Adrenal gland (tissue), 5 donors: ENCODE data around the gene ALG6.
"Not testable (repeated sequence)": the region's sequence is repeated elsewhere in the genome, so short reads cannot be mapped to it uniquely, and the experiment has no call there.

ENCODE experiments used
- POLR2A ChIP-seq, 2 donors: fragments of 450-650 bp; IDR thresholded peaks; one replicate each; pipeline ENCODE4 v1.6.1; 2017; ENCODE audit warnings: antibody characterized with exemption in 2 of 2, mild to moderate bottlenecking in 2 of 2, moderate library complexity in 1 of 2
- TF ChIP-seq, protein P1 (sequence below), 6 experiments: fragments of 450-650 bp in 4 of 6; fragments of 200-600 bp in 2 of 6; sonication (generic) in 1 of 6; IDR thresholded peaks; 1 replicate in 5 of 6; 2 replicates in 1 of 6; pipeline versions ENCODE4 v1.5.1 to v1.8.0; 2016 to 2021; ENCODE audit warnings: antibody characterized with exemption in 6 of 6, mild to moderate bottlenecking in 2 of 6, moderate library complexity in 1 of 6
- donor health status: DM: no; HTN: no; CAD: no.

DNA sequence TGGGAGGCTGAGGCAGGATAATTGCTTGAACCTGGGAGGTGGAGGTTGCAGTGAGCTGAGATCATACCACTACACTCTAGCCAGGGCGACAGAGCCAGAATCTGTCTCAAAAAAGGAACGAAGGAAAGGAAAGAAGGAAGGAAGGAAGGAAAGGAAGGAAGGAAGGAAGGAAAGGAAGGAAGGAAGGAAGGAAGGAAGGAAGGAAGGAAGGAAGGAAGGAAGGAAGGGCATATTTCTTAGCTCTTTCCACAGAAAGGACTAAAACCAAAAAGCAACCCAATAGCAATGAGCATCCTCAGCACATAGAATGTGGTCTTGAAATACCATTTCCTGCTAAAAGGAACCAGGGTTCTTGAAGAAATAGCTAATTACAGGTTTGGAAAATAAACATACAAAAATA is 11.2 kb upstream of the ALG6 start:
- TF ChIP-seq, protein P1, sequence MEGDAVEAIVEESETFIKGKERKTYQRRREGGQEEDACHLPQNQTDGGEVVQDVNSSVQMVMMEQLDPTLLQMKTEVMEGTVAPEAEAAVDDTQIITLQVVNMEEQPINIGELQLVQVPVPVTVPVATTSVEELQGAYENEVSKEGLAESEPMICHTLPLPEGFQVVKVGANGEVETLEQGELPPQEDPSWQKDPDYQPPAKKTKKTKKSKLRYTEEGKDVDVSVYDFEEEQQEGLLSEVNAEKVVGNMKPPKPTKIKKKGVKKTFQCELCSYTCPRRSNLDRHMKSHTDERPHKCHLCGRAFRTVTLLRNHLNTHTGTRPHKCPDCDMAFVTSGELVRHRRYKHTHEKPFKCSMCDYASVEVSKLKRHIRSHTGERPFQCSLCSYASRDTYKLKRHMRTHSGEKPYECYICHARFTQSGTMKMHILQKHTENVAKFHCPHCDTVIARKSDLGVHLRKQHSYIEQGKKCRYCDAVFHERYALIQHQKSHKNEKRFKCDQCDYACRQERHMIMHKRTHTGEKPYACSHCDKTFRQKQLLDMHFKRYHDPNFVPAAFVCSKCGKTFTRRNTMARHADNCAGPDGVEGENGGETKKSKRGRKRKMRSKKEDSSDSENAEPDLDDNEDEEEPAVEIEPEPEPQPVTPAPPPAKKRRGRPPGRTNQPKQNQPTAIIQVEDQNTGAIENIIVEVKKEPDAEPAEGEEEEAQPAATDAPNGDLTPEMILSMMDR (IDR thresholded peaks at IDR 0.05): not testable (repeated sequence)
- TF ChIP-seq POLR2A (IDR thresholded peaks at IDR 0.05): not testable (repeated sequence)
